Activated naive CD8-positive, alpha-beta T cell treated with anti-CD3 and anti-CD28 coated beads, Interleukin-2, amount 50 U/mL, for 24 hours (primary cell): Measurements from ENCODE around the gene E2F1.

Experiments used
- ATAC-seq: fragments of 150-1000 bp; cut with Tn5 transposase; one replicate; pipeline ENCODE4 v1.10.0; 2021
- DNase-seq: peaks from one replicate; pipeline ENCODE4 v3.0.0; 2021
- H3K27ac Mint-ChIP-seq: one replicate; pipeline ENCODE4 v1.8.0; 2021; ENCODE audit warnings: mild to moderate bottlenecking, mixed read lengths
- H3K27me3 Mint-ChIP-seq: one replicate; pipeline ENCODE4 v1.8.0; 2021; ENCODE audit warnings: mixed read lengths
- H3K36me3 Mint-ChIP-seq: one replicate; pipeline ENCODE4 v1.8.0; 2021; ENCODE audit warnings: low read depth, mixed read lengths
- H3K4me1 Mint-ChIP-seq: one replicate; pipeline ENCODE4 v1.8.0; 2021; ENCODE audit warnings: mixed read lengths
- H3K4me3 Mint-ChIP-seq: one replicate; pipeline ENCODE4 v1.8.0; 2021; ENCODE audit warnings: mild to moderate bottlenecking, moderate library complexity, mixed read lengths
- H3K9me3 Mint-ChIP-seq: one replicate; pipeline ENCODE4 v1.8.0; 2021; ENCODE audit warnings: mixed read lengths

The E2F1 gene

DNA sequence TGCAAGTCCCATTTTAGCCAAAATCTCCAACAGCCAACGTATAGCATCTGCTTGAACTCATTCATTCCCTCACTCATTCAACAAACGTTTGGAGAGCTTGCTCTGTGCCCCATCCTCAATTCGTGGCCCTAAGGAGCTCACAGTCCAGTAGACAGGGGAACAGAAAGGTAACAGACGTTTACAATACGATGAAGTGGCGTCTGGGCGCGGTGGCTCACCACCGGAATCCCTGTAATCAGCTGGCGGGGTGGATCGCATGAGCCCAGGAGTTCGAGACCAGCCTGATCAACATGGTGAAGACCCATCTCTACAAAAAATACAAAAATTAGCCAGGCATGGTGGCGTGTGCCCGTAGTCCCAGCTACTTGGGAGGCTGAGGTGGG lies 790 bp upstream of the E2F1 start:
- peaks cover 3% of the 10 kb centered on the region for H3K36me3 Mint-ChIP-seq
- no peaks in the 10 kb centered on the region for H3K27me3 Mint-ChIP-seq
- H3K4me3 Mint-ChIP-seq = peak overlapping the region; percentile 68
- DNase-seq (no peak), ATAC-seq (no peak)
- peaks cover 72% of the 10 kb centered on the region for H3K4me1 Mint-ChIP-seq
- no peaks in the 10 kb centered on the region for H3K9me3 Mint-ChIP-seq
- H3K27ac Mint-ChIP-seq = peak overlapping the region; percentile 85

DNA sequence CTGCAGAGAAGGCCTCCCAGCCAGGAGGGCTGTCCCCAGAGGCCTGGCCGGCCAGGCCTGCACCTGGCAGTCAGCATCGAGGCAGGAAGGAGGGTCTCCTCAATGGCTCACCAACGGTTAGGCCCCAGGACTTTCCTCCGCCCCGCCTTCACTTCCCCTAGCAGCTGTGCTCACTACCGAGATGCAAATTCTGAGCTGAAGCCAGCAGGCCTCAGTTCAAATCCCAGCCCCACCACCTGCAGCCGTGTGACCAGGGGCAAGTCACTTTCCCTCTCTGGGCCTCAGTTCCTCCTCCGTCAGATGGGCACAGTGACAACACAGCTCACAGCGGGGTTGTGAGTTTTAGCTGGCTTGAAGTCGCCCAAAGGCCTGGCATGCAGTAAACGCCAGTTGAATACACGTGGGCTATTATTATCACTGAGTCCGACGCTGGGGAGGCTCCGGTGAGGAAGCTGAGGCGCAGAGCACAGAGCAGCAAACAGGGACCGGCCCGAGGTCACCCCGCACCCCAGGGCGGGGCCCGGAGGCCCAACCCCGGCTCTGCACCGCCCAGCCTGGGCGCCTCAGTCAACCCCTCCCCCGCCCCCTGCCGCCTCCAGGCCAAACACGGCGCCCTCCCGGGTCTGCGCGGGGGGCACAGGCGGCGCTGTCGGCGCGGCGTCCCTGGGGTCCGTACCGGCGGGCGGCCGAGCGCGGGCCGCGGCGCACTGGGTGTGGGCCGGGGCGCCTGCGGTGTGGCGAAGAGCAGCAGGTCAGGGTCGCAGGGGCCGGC lies 671 bp downstream of the E2F1 start:
- peak overlapping the region; percentile 91 for H3K27ac Mint-ChIP-seq
- no peaks in the 10 kb centered on the region for H3K9me3 Mint-ChIP-seq
- peaks cover 9% of the 10 kb centered on the region for H3K36me3 Mint-ChIP-seq
- peaks cover 79% of the 10 kb centered on the region for H3K4me1 Mint-ChIP-seq
- peak; percentile 78 for DNase-seq
- H3K27me3 Mint-ChIP-seq = no peaks in the 10 kb centered on the region
- peak; percentile 51 for ATAC-seq
- peak overlapping the region; percentile 94 for H3K4me3 Mint-ChIP-seq

DNA sequence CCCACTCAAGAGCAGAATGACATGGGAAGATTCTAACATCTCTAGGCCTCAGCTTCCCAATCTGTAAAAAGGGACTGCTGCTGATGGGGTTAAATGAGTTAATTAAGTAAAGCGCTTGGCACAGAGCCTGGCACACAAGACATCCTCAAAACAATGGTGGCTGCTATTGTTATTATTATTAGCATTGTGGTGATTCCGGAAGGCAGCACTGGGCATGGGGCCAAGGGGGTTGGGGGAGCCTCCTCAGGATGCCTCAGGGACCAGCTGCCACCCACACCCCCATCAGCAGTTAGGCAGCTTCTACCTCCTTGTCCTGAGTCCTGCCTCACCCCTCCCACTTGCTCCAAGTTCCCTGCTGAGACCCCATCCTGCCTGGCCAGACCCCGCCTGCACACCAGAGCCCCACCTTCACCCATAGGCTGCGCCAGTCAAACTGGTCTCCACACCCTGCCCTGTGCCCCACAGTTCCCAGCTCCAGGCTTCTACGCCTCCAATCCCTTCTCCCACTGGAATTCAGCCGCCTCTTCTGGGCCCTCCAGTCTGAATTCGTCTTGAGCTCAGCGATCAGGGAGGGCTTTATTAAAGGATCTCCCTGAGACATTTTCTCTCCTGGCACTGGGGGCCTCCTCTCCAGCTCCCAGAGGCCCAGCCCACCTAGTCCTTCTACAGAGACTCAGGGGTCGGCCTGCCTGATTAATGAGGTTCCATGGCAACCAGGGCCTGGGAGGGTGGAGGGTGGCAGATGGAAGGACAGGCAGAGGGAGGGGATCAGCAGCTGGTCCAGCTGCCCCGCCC lies 1.5 kb downstream of the E2F1 start:
- H3K27ac Mint-ChIP-seq = peak overlapping the region; percentile 91
- H3K36me3 Mint-ChIP-seq = peaks cover 9% of the 10 kb centered on the region
- ATAC-seq (no peak), DNase-seq (no peak)
- peak overlapping the region; percentile 94 for H3K4me3 Mint-ChIP-seq
- H3K27me3 Mint-ChIP-seq = no peaks in the 10 kb centered on the region
- peaks cover 79% of the 10 kb centered on the region for H3K4me1 Mint-ChIP-seq
- H3K9me3 Mint-ChIP-seq = no peaks in the 10 kb centered on the region

DNA sequence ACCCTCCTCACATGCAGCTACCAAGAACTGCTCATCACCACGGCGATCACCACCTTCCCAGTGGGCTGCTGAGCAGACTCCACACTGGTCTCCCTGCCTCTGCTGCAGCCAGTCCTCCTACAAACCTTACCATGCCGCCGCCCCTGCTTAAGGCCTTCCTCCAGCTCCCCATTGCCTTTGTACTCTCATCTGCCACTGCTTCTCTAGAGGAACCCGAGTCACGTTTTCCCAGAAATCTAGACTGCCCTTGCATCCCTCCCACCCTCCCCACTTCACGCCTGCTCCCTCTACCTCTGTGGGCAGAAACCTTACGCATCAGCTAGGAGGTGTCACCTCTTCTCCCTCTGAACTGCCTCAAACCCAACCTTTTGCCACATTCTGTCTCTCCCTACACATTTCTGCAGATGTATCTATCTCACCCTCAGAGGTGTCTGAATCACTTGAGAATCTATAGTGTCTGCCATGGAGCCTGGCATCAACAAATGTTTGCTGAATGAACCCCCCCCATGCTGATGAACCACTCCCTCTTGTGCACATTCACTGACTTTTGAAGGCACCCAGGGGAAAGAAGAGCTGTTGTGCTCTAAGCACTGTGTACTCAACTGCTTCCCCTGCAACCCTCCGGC lies 4.3 kb downstream of the E2F1 start:
- Mint-ChIP-seq H3K9me3 (no peaks in the 10 kb centered on the region), H3K4me1 (peaks cover 62% of the 10 kb centered on the region)
- ATAC-seq = peak; percentile 8

DNA sequence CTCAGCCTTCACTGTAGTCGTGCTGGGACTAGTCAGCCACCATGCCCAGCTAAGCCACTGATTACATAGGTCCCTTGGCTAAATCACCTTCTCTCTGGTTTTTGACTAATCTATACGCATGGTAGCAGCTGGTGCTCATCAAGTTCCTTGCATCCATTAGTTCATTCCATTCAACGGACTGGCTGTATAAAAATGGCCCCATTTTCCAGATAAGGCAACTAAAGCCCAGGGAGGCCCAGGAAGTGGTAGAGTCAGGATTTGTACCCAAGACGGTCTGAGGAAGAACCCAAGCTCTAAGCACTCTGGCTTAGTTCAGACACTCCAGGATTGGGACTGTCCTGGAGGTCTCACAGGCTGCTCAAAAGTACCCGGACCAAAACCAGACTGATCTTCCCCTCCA lies 4.9 kb downstream of the E2F1 start:
- no peak for DNase-seq
- peak overlapping the region; percentile 55 for H3K27ac Mint-ChIP-seq
- H3K4me3 Mint-ChIP-seq = no peak overlapping the region
- peaks cover 28% of the 10 kb centered on the region for H3K36me3 Mint-ChIP-seq
- H3K27me3 Mint-ChIP-seq = no peaks in the 10 kb centered on the region
- ATAC-seq = no peak
- H3K4me1 Mint-ChIP-seq = peaks cover 57% of the 10 kb centered on the region
- no peaks in the 10 kb centered on the region for H3K9me3 Mint-ChIP-seq

More for the DNA sequence above, 4.3 kb downstream of the E2F1 start:
- DNase-seq = no peak
- no peak overlapping the region for H3K4me3 Mint-ChIP-seq
- peak overlapping the region; percentile 55 for H3K27ac Mint-ChIP-seq
- H3K36me3 Mint-ChIP-seq = peaks cover 25% of the 10 kb centered on the region
- no peaks in the 10 kb centered on the region for H3K27me3 Mint-ChIP-seq

DNA sequence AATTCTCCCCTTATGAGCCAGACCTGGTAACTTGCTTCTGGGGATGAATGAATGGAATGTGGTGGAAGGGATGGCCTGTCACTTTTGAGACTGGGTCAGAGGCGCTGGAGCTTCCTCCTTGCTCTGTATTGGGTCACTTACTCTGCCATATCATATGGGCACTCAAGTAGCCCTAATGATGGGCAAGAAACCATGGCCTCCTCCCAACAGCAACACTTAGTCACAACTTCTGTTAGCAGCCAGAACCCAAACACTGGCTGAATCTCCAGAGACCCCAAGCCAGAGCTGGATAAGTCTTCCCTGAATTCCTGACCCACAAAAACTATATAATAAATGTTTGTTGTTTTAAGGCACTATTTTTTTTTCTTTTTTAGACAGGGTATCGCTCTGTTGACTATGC lies 5.5 kb downstream of the E2F1 start:
- H3K27ac Mint-ChIP-seq = no peak overlapping the region
- ATAC-seq (no peak), DNase-seq (no peak)
- no peaks in the 10 kb centered on the region for H3K9me3 Mint-ChIP-seq
- H3K4me3 Mint-ChIP-seq = no peak overlapping the region
- peaks cover 57% of the 10 kb centered on the region for H3K4me1 Mint-ChIP-seq
- H3K36me3 Mint-ChIP-seq = peaks cover 28% of the 10 kb centered on the region
- no peaks in the 10 kb centered on the region for H3K27me3 Mint-ChIP-seq

DNA sequence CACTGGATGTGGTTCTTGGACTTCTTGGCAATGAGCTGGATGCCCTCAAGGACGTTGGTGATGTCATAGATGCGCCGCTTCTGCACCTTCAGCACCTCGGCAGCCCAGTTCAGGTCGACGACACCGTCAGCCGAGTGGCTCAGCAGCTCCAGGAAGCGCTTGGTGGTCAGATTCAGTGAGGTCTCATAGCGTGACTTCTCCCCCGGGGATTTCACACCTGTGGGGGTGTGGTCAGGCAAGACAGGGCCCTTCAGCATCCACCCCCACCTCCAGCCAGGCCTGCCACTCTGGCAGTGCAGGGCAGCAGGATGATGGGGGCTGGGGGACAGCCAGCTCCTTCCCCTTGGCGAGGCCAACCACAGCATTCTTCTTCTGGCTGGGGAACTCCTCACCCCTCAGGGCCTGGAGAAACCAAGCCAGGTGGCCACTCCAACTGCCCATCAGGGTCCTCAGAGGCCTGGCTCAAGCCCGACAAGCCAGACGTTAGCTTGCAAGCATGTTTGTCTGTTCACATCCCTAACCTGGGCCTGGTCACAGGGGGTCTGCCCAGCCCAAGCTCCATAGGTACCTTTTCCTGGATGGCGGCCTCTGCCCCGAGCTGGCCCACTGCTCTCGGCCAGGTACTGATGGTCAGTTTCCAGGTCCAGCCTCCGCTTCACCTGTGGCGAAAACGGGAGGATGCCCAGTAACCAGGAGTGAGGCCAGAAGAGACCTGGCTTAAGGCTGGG lies 6.3 kb downstream of the E2F1 start:
- Mint-ChIP-seq H3K27ac (no peak overlapping the region), H3K4me1 (peaks cover 55% of the 10 kb centered on the region), H3K27me3 (no peaks in the 10 kb centered on the region), H3K9me3 (no peaks in the 10 kb centered on the region), H3K36me3 (peaks cover 25% of the 10 kb centered on the region), H3K4me3 (peak overlapping the region; percentile 29)
- DNase-seq = peak; percentile 28
- peak; percentile 21 for ATAC-seq

DNA sequence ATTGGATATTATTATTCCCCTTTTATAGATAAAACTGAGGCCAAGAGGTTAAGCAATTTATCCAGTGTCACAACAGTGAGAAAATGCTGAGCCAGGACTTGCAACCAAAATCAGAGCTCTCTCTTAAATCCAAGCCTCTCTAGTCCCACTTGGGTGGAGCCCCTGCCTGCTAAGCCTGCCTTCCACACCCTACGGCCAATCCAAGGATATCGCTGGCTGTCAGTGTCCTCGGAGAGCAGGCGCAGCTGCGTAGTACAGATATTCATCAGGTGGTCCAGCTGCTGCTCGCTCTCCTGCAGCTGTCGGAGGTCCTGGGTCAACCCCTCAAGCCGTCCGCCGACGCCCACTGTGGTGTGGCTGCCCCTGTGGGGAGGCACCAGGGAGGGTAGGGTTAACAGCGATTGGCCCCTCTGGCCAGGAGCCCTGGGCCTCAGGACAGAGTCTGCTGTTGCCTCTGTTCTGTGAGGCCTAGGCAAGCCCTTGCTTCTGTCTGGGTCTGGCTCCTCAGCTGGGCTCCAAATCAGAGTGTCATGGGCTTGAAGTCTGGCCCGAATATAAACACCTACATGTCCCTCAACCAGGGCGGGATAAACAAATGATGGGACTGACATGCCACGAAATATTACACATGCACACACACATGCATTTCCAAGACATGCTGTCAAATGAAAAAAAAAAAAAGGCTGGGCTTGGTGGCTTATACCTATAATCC lies 8.0 kb downstream of the E2F1 start:
- no peak overlapping the region for H3K4me3 Mint-ChIP-seq
- DNase-seq = no peak
- ATAC-seq = no peak
- peaks cover 25% of the 10 kb centered on the region for H3K36me3 Mint-ChIP-seq
- no peak overlapping the region for H3K27ac Mint-ChIP-seq
- peaks cover 57% of the 10 kb centered on the region for H3K4me1 Mint-ChIP-seq
- H3K27me3 Mint-ChIP-seq = no peaks in the 10 kb centered on the region
- H3K9me3 Mint-ChIP-seq = no peaks in the 10 kb centered on the region

DNA sequence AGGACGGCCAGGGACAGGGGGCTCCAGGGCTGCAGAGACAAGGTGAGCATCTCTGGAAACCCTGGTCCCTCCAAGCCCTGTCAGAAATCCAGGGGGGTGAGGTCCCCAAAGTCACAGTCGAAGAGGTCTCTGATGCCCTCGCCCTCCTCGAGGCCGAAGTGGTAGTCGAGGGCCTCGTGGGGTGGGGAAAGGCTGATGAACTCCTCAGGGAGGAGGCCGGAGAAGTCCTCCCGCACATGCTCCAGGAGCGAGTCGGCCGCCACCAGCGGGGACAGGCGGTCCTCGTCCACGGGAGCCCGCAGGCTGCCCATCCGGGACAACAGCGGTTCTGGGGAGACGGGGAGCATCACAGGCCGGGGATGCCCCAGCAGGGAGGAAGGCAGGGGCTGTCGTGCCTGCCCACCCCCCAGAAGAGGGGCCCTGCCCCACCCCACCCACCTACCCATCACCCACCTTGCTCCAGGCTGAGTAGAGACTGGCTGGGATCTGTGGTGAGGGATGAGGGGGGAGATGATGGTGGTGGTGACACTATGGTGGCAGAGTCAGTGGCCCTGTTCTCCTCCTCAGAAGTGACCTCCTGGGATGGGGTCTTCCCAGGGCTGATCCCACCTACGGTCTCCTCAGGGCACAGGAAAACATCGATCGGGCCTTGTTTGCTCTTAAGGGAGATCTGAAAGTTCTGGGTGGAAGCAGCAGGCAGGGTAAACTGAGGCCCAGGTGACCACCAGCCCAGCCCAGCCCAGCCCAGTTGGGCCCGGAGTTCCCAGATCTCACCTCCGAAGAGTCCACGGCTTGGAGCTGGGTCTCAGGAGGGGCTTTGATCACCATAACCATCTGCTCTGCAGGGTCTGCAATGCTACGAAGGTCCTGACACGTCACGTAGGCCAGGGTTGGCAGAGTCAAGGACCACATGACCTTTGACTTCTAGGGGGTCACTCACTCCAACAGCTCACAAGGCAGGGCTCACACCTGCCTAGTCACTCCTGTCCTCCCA lies 9.2 kb downstream of the E2F1 start:
- peaks cover 48% of the 10 kb centered on the region for H3K4me1 Mint-ChIP-seq
- no peaks in the 10 kb centered on the region for H3K27me3 Mint-ChIP-seq
- ATAC-seq = no peak
- peaks cover 25% of the 10 kb centered on the region for H3K36me3 Mint-ChIP-seq
- H3K27ac Mint-ChIP-seq = no peak overlapping the region
- DNase-seq = no peak
- no peaks in the 10 kb centered on the region for H3K9me3 Mint-ChIP-seq
- H3K4me3 Mint-ChIP-seq = no peak overlapping the region

DNA sequence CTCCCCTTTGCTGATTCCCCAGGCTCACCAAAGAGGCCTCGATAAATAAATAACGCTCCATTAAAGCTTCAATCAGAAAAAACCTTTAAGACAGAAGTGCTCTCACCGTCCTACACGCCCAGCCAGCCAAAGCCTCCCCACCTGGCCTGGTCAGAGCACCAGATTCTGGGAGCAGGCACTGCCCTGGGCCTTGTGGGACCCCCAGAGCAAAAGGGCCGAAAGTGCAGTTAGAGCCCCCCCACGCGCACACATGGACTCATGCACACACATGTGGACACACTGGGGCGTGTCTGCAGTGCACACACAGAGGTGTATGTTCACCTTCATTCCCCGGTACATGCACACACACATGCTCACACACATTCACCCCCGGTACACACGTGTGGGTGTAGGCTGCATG lies 10.1 kb downstream of the E2F1 start:
- Mint-ChIP-seq H3K9me3 (no peaks in the 10 kb centered on the region), H3K27me3 (no peaks in the 10 kb centered on the region), H3K4me1 (peaks cover 40% of the 10 kb centered on the region), H3K36me3 (peaks cover 25% of the 10 kb centered on the region), H3K4me3 (no peak overlapping the region), H3K27ac (no peak overlapping the region)
- ATAC-seq = no peak
- DNase-seq = no peak

DNA sequence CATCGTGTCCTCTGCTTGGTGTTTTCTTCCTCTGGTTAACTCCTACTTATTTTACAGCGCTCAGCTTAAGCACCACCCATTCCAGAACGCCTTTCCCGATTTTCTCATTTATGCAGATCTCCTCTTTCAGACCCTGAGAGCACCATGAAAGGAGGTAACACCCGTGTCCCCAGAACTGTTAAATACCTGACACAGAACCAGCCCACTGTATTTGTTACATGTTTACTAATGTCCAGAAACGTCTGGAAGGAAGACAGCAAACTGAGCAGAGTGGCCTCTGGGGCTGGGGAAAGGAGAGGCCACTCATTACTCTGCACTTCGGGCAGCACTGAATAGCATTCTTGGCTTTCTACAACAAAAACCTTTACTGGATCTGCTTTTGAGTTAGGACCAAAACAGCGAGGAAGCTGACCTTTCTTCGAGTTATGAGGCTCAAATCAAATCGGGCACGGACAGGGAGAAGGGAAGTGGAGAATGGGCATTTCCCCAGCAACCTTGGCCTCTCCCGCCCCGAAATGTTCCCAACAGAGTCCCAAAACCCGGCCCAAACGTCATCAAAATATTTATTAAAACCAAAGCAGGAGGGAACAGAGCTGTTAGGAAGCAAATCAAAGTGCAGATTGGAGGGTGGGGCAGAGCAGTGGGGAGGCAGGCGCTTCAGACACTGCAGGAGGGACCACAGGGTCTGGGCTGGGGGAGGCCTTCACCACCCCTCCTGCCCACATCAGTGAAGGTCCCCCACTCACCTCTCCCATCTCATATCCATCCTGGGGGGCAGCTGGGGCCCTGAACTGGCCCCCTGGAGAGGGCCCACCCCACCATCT lies 10.8 kb downstream of the E2F1 start:
- Mint-ChIP-seq H3K27me3 (no peaks in the 10 kb centered on the region), H3K9me3 (no peaks in the 10 kb centered on the region), H3K4me1 (peaks cover 32% of the 10 kb centered on the region), H3K36me3 (peaks cover 21% of the 10 kb centered on the region), H3K4me3 (peak overlapping the region; percentile 67), H3K27ac (peak overlapping the region; percentile 16)
- ATAC-seq (no peak), DNase-seq (no peak)

DNA sequence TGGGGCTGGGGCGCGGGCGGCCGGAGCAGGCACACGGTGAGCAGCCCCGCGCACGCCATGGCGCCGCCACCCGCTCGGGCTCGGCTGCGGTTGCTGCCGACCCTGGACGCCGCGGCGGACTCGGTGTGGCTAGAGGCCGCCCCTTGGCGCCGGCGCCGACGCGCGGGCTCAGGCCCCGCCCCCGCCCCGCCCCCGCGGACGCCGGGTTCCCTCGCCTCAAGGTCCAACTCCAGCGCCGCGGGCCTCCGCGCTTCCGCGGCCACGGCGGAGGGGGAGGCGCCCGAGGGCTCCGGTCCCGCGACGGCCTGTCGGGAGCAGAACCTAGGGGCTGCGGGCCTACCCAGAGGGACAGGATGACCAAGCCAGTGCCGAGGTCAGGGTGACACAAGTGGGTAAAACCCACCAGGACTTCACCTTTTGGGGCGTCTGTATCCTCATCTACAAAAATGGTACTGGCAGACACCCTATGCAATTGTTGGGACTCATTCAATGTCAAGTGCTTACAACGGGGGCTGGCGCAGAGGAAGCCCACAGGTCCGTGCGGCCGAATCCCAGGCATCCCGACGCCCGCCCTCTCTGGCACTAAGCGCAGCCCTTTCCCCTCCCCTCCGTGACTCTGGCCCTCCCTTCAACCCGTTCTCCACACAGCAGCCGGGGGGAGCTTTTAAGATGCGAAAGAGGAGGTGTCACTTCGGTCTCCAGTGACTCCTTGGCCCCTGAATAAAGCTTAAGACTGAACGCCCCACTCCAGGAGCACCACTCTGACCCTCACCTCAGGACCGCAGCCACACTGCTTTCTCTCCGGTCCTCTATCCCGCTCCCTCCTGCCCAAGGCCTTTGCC lies 11.7 kb downstream of the E2F1 start, which contains the start of gene NECAB3:
NECAB3 (minus strand) TSS at position 135 of the 842 bp plus-strand sequence; CDS start at position 59, 76 bp downstream.
- peak within 1 kb of the TSS; percentile 90 for H3K4me3 Mint-ChIP-seq
- ATAC-seq (peak; percentile 65), DNase-seq (peak; percentile 74)
- H3K27me3 Mint-ChIP-seq = no peaks in the 10 kb centered on the region
- H3K4me1 Mint-ChIP-seq = peaks cover 24% of the 10 kb centered on the region
- H3K9me3 Mint-ChIP-seq = no peaks in the 10 kb centered on the region
- H3K36me3 Mint-ChIP-seq = peaks cover 19% of the 10 kb centered on the region
- H3K27ac Mint-ChIP-seq = peak within 1 kb of the TSS; percentile 70
